Prostate gland (tissue), 2 donors: ENCODE data around the gene PRKAR1B. TPM values are rescaled to one million over a fixed set of nuclear protein-coding genes. Genes with fewer than 3 reads are reported as not detected.

Experiments
- DNase-seq: peaks from one replicate; pipeline ENCODE4 v3.0.0-alpha.2; 2019; ENCODE audit warnings: low spot score
- H3K27ac ChIP-seq, 2 donors: fragments of 200-600 bp; sonication (generic); 2 replicates each; pipeline ENCODE4 v1.5.1; 2017 to 2019
- H3K27me3 ChIP-seq: fragments of 200-600 bp; sonication (generic); replicated peaks from 2 replicates; pipeline ENCODE4 v1.5.1; 2019; ENCODE audit not compliant: insufficient read depth
- H3K36me3 ChIP-seq, 2 donors: fragments of 200-600 bp; sonication (generic); 1 replicate in 1 of 2; 2 replicates in 1 of 2; pipeline versions ENCODE4 v1.5.1 to v1.8.1; 2017 to 2019
- H3K4me1 ChIP-seq: fragments of 200-600 bp; sonication (generic); replicated peaks from 2 replicates; pipeline ENCODE4 v1.5.1; 2019
- H3K4me3 ChIP-seq, 2 donors: fragments of 200-600 bp; sonication (generic); 2 replicates each; pipeline ENCODE4 v1.5.1; 2017 to 2019
- H3K9me3 ChIP-seq: fragments of 200-600 bp; sonication (generic); 2 replicates; pipeline ENCODE4 v1.5.1; 2017
- CTCF ChIP-seq, 4 experiments: fragments of 200-600 bp in 2 of 4; fragments of 450-650 bp in 2 of 4; sonication (generic) in 2 of 4; IDR thresholded peaks; 1 replicate in 3 of 4; 2 replicates in 1 of 4; pipeline ENCODE4 v1.5.1; 2016 to 2019; ENCODE audit warnings: antibody characterized with exemption in 4 of 4, mild to moderate bottlenecking in 2 of 4, moderate library complexity in 2 of 4
- POLR2A ChIP-seq: fragments of 450-650 bp; IDR thresholded peaks from one replicate; pipeline ENCODE4 v1.6.1; 2016; ENCODE audit warnings: antibody characterized with exemption, mild to moderate bottlenecking
- POLR2AphosphoS5 ChIP-seq: sonication (generic); formaldehyde crosslinking; IDR thresholded peaks from one replicate; pipeline ENCODE4 v1.6.1; 2017; ENCODE audit warnings: antibody characterized with exemption
- WGBS: methylation state at CpG from one replicate; pipeline ENCODE4 v1.1.5; 2018; 5-methylcytosine and 5-hydroxymethylcytosine counted together
- intact Hi-C: fragments of 100-400 bp; cut with DNase I; formaldehyde crosslinking; loops from one replicate; pipeline ENCODE4 v1.14.2; 2022
- total RNA-seq, 2 donors: library from RNA; depleted of rRNA; stranded (reverse); fragments of >200 nt; gene quantifications; one replicate each; pipeline ENCODE4 v1.1.0, GENCODE V29; 2016

Gene PRKAR1B
- total RNA-seq, 2 donors from 2014 or later = 20.2 to 44.8 TPM

GRCh38 chr7:523347-524336 lies 203.4 kb downstream of the PRKAR1B start:
- 79% methylated on average over 28 of the region's 28 CpGs for WGBS
- no peaks in the 10 kb centered on the region for H3K27me3 ChIP-seq

GRCh38 chr7:522951-523314 lies 204.1 kb downstream of the PRKAR1B start:
- intact Hi-C loops = loop anchor here (5.0 kb wide), 1 partner anchor 249 kb away; no protein-coding TSS in a partner anchor
- H3K4me3 ChIP-seq = peak overlapping the region; percentile 31 to 44
- H3K9me3 ChIP-seq = no peaks in the 10 kb centered on the region
- H3K27me3 ChIP-seq = no peaks in the 10 kb centered on the region
- no peak overlapping the region for H3K27ac ChIP-seq
- DNase-seq = no peak
- H3K4me1 ChIP-seq = peaks cover 14% of the 10 kb centered on the region
- H3K36me3 ChIP-seq = no peaks in the 10 kb centered on the region
- TF ChIP-seq CTCF (IDR thresholded peaks at IDR 0.05) = no peak
- TF ChIP-seq POLR2A = no peak
- no peak for TF ChIP-seq POLR2AphosphoS5
- 29% methylated on average over 21 of the region's 21 CpGs for WGBS

More at GRCh38 chr7:523347-524336, 203.4 kb downstream of the PRKAR1B start:
- Histone ChIP-seq H3K36me3 (no peaks in the 10 kb centered on the region), H3K9me3 (no peaks in the 10 kb centered on the region), H3K27ac (no peak overlapping the region), H3K4me1 (peaks cover 14% of the 10 kb centered on the region), H3K4me3 (no peak overlapping the region)
- intact Hi-C loops = loop anchor here (5.0 kb wide), 1 partner anchor 249 kb away; no protein-coding TSS in a partner anchor
- DNase-seq = no peak
- TF ChIP-seq POLR2A = no peak
- no peak for TF ChIP-seq POLR2AphosphoS5
- no peak for TF ChIP-seq CTCF (IDR thresholded peaks at IDR 0.05)

GRCh38 chr7:522071-522950 lies 204.8 kb downstream of the PRKAR1B start:
- peak; percentile 62 for DNase-seq
- Histone ChIP-seq H3K4me3 (peak overlapping the region; percentile 31 to 44), H3K27ac (no peak overlapping the region), H3K9me3 (no peaks in the 10 kb centered on the region), H3K36me3 (no peaks in the 10 kb centered on the region), H3K27me3 (no peaks in the 10 kb centered on the region), H3K4me1 (peaks cover 14% of the 10 kb centered on the region)
- WGBS = 1% methylated on average over 75 of the region's 91 CpGs
- TF ChIP-seq POLR2A = no peak
- TF ChIP-seq POLR2AphosphoS5 = peak; percentile 57
- TF ChIP-seq CTCF (IDR thresholded peaks at IDR 0.05) = peak in 2 of 4 experiments; percentile 6 to 24
- intact Hi-C loops = loop anchor here (5.0 kb wide), 1 partner anchor 250 kb away; no protein-coding TSS in a partner anchor

GRCh38 chr7:521221-522070 lies 205.6 kb downstream of the PRKAR1B start:
- Histone ChIP-seq H3K27ac (no peak overlapping the region), H3K36me3 (no peaks in the 10 kb centered on the region), H3K9me3 (no peaks in the 10 kb centered on the region), H3K4me3 (peak overlapping the region; percentile 31 to 44), H3K4me1 (peaks cover 17% of the 10 kb centered on the region), H3K27me3 (no peaks in the 10 kb centered on the region)
- intact Hi-C loops = loop anchor here (5.0 kb wide), 1 partner anchor 251 kb away; no protein-coding TSS in a partner anchor
- peak; percentile 55 for DNase-seq
- 25% methylated on average over 72 of the region's 72 CpGs for WGBS
- TF ChIP-seq POLR2AphosphoS5 = no peak
- TF ChIP-seq CTCF (IDR thresholded peaks at IDR 0.05) = no peak
- TF ChIP-seq POLR2A = no peak
